HL-60 (cell line): ENCODE results near the gene ANXA10.

Experiments used
- DNase-seq, 2 experiments: peaks; one replicate each; pipeline ENCODE4 v3.0.0-alpha.2; 2010 to 2020; ENCODE audit warnings: low read depth in 1 of 2, low spot score in 1 of 2
- H3K27ac ChIP-seq: fragments of 250-450 bp; sonication (Bioruptor Pico); replicated peaks from 2 replicates; pipeline ENCODE4 v1.5.1; 2020; ENCODE audit warnings: mild to moderate bottlenecking, moderate library complexity
- H3K27me3 ChIP-seq: fragments of 250-450 bp; sonication (Bioruptor Pico); 2 replicates; pipeline ENCODE4 v1.5.1; 2021; ENCODE audit warnings: mild to moderate bottlenecking, moderate library complexity; ENCODE audit not compliant: insufficient read depth, poor library complexity, severe bottlenecking
- H3K4me3 ChIP-seq: replicated peaks from 2 replicates; pipeline ENCODE4 v1.5.1; 2011; ENCODE audit warnings: mild to moderate bottlenecking, control low read depth, low read length; ENCODE audit not compliant: insufficient read depth
- GABPA ChIP-seq: IDR thresholded peaks from 2 replicates; pipeline ENCODE4 v1.6.1; 2012; ENCODE audit warnings: low read depth
- POLR2AphosphoS5 ChIP-seq: IDR thresholded peaks from 2 replicates; pipeline ENCODE4 v1.6.1; 2012; ENCODE audit warnings: low read depth
- SPI1 ChIP-seq: IDR thresholded peaks from 2 replicates; pipeline ENCODE4 v1.6.1; 2012; ENCODE audit warnings: low read depth, mild to moderate bottlenecking, borderline replicate concordance
- TF ChIP-seq, protein P1 (sequence below): IDR thresholded peaks from one replicate; pipeline ENCODE4 v1.5.1; 2011; ENCODE audit warnings: low read length, control low read depth, inconsistent platforms; ENCODE audit not compliant: insufficient read depth
- TF ChIP-seq, protein P2 (sequence below): IDR thresholded peaks from 2 replicates; pipeline ENCODE4 v1.6.1; 2012; ENCODE audit warnings: low read depth; ENCODE audit not compliant: insufficient replicate concordance

Gene ANXA10

DNA sequence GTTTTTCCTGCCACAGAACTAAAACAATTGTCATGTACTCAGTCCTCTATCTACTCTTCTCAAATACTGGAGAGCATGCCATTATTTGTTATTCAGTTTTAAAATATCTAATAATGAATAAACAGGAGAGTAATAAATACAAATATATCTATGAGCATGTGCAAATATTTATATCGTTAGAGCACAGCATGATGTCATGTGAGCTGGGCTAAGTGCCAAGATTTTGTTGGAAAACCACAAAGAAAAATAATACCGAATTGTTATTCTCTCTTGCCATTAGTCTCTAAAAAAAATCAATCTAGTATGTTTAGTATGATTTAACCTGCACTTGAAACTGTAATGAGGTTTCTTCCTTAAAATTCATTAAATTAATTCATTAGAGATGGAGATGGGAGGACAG, 129.0 kb downstream of the ANXA10 start:
- Histone ChIP-seq H3K27ac (no peak overlapping the region), H3K4me3 (no peak overlapping the region), H3K27me3 (no peaks in the 10 kb centered on the region)
- TF ChIP-seq, protein P1, sequence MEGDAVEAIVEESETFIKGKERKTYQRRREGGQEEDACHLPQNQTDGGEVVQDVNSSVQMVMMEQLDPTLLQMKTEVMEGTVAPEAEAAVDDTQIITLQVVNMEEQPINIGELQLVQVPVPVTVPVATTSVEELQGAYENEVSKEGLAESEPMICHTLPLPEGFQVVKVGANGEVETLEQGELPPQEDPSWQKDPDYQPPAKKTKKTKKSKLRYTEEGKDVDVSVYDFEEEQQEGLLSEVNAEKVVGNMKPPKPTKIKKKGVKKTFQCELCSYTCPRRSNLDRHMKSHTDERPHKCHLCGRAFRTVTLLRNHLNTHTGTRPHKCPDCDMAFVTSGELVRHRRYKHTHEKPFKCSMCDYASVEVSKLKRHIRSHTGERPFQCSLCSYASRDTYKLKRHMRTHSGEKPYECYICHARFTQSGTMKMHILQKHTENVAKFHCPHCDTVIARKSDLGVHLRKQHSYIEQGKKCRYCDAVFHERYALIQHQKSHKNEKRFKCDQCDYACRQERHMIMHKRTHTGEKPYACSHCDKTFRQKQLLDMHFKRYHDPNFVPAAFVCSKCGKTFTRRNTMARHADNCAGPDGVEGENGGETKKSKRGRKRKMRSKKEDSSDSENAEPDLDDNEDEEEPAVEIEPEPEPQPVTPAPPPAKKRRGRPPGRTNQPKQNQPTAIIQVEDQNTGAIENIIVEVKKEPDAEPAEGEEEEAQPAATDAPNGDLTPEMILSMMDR, result no peak
- TF ChIP-seq GABPA (no peak), POLR2AphosphoS5 (no peak), SPI1 (no peak)
- TF ChIP-seq, protein P2, sequence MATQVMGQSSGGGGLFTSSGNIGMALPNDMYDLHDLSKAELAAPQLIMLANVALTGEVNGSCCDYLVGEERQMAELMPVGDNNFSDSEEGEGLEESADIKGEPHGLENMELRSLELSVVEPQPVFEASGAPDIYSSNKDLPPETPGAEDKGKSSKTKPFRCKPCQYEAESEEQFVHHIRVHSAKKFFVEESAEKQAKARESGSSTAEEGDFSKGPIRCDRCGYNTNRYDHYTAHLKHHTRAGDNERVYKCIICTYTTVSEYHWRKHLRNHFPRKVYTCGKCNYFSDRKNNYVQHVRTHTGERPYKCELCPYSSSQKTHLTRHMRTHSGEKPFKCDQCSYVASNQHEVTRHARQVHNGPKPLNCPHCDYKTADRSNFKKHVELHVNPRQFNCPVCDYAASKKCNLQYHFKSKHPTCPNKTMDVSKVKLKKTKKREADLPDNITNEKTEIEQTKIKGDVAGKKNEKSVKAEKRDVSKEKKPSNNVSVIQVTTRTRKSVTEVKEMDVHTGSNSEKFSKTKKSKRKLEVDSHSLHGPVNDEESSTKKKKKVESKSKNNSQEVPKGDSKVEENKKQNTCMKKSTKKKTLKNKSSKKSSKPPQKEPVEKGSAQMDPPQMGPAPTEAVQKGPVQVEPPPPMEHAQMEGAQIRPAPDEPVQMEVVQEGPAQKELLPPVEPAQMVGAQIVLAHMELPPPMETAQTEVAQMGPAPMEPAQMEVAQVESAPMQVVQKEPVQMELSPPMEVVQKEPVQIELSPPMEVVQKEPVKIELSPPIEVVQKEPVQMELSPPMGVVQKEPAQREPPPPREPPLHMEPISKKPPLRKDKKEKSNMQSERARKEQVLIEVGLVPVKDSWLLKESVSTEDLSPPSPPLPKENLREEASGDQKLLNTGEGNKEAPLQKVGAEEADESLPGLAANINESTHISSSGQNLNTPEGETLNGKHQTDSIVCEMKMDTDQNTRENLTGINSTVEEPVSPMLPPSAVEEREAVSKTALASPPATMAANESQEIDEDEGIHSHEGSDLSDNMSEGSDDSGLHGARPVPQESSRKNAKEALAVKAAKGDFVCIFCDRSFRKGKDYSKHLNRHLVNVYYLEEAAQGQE, result no peak
- DNase-seq, result no peak
